SK-N-MC (cell line): ENCODE measurements around the gene SLC5A4.
"Not testable (repeated sequence)": the region's sequence is repeated elsewhere in the genome, so short reads cannot be mapped to it uniquely, and the experiment has no call there.

ENCODE experiments used
- DNase-seq: peaks from one replicate; pipeline ENCODE4 v3.0.0-alpha.2; 2011; ENCODE audit warnings: low read depth, low spot score
- H3K27ac ChIP-seq: fragments of 200-600 bp; sonication (generic); 2 replicates; pipeline ENCODE4 v1.5.1; 2016; ENCODE audit warnings: mixed run types
- H3K36me3 ChIP-seq: fragments of 200-600 bp; sonication (generic); 2 replicates; pipeline ENCODE4 v1.6.1; 2017; ENCODE audit warnings: antibody characterized with exemption, low read length, mixed read lengths; ENCODE audit not compliant: insufficient read depth
- H3K4me3 ChIP-seq: fragments of 200-600 bp; sonication (generic); 2 replicates; pipeline ENCODE4 v1.5.1; 2016
- H3K9ac ChIP-seq: fragments of 200-600 bp; sonication (generic); 2 replicates; pipeline ENCODE4 v1.8.0; 2017; ENCODE audit warnings: mixed run types, mixed read lengths; ENCODE audit not compliant: insufficient read length
- H3K9me3 ChIP-seq: fragments of 200-600 bp; sonication (generic); 2 replicates; pipeline ENCODE4 v1.6.1; 2017; ENCODE audit warnings: low read depth, mild to moderate bottlenecking, antibody characterized with exemption, low read length, moderate library complexity, mixed read lengths
- EZH2 ChIP-seq: fragments of 200-600 bp; sonication (generic); IDR thresholded peaks from one replicate; pipeline ENCODE4 v1.6.1; 2017; ENCODE audit warnings: antibody characterized with exemption
- FOXP2 ChIP-seq: optimal IDR thresholded peaks from 2 replicates; pipeline ENCODE3; 2011; ENCODE audit warnings: mild to moderate bottlenecking, moderate library complexity; ENCODE audit not compliant: insufficient read depth; ENCODE audit errors: extremely low read length, control extremely low read depth
- POLR2AphosphoS5 ChIP-seq: IDR thresholded peaks from 2 replicates; pipeline ENCODE4 v1.6.1; 2012; ENCODE audit warnings: mild to moderate bottlenecking, low read depth, low read length, borderline replicate concordance

SLC5A4 gene

DNA sequence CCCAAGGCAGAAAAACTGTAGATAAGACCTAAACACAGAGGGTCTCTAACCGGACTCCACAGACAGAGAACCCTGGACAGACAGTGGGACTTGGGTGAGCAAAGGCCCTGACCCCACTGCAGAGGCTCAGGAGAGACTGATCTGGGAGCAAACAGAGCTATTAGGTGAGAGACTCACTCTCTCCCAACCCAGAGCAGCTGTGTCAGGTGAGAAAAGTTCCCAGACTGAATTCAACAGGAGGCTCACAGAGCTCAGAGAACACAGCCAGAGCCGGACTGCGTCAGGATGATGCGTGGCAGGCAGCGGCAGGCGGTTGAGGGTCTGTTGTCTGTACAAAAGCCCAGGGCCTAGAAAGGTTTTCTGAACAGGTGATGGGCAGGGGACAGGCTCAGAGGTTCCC lies 55.8 kb downstream of the SLC5A4 start:
- H3K27ac ChIP-seq = no peak overlapping the region
- no peaks in the 10 kb centered on the region for H3K9me3 ChIP-seq
- H3K9ac ChIP-seq = no peak overlapping the region
- TF ChIP-seq EZH2 = no peak
- TF ChIP-seq POLR2AphosphoS5 = no peak
- no peak overlapping the region for H3K4me3 ChIP-seq
- DNase-seq = no peak
- H3K36me3 ChIP-seq = no peaks in the 10 kb centered on the region

DNA sequence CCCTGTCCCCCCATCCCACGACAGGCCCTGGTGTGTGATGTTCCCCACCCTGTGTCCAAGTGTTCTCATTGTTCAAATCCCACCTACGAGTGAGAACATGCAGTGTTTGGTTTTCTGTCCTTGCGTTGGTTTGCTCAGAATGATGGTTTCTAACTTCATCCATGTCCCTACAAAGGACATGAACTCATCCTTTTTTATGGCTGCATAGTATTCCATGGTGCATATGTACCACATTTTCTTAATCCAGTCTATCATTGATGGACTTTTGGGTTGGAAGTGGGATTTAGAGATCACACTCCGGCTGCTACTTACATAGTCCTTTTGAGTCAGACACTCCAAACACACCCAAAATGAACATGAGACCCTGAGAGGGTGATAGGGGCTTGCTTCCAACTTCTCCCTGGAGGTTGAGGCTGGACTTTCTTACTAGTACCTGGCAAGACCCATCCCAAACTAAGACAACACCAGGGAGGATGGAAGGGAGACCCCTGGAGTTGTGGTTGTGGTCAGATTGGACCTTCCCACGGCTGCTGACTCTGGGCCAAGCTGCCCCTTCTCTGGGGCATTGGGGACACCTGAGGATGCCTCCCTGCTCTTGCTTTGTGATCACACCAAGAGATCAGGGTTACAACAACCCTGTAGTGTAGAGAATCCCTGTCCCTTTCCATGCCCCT lies 57.5 kb downstream of the SLC5A4 start:
- not testable (repeated sequence) for H3K4me3 ChIP-seq, DNase-seq, H3K27ac ChIP-seq, H3K9me3 ChIP-seq, H3K36me3 ChIP-seq, H3K9ac ChIP-seq

DNA sequence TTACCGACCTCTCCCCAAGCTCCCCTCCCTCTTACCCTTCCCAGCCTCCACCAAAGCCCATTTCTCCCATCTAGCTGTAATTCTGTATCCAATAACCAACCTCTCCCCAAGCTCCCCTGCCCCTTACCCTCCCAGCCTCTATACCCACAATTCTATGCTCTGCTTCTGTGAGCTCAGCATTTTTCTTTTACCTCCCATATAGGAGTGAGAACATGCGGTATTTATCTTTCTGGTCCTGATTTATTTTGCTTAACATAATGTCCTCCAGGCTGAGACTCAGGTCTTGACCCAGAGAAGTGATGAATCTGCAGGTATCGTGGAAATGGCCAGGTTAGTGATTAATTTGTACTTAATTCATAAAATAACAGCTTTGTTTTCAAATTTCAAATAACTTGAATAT lies 59.2 kb downstream of the SLC5A4 start:
- H3K27ac ChIP-seq, DNase-seq, H3K9me3 ChIP-seq, H3K9ac ChIP-seq, H3K36me3 ChIP-seq, H3K4me3 ChIP-seq: not testable (repeated sequence)

DNA sequence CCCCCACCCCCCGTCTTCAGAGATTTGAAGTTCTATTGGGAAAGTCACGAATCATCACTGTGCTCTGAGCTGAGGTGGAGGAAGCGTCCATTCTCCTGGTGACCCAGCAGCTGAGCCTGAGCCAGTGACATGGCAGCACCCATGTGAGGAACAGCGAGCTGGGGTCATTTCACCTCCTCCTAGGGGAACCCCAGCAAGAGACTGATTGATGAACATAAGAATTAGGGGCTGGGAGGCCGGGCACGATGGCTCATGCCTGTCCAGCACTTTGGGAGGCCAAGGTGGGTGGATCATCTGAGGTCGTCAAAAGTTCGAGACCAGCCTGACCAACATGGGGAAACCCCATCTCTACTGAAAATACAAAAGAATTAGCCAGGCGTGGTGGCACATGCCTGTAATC lies 61.8 kb downstream of the SLC5A4 start:
- H3K4me3 ChIP-seq, H3K36me3 ChIP-seq, H3K9ac ChIP-seq, DNase-seq, H3K27ac ChIP-seq, H3K9me3 ChIP-seq: not testable (repeated sequence)

DNA sequence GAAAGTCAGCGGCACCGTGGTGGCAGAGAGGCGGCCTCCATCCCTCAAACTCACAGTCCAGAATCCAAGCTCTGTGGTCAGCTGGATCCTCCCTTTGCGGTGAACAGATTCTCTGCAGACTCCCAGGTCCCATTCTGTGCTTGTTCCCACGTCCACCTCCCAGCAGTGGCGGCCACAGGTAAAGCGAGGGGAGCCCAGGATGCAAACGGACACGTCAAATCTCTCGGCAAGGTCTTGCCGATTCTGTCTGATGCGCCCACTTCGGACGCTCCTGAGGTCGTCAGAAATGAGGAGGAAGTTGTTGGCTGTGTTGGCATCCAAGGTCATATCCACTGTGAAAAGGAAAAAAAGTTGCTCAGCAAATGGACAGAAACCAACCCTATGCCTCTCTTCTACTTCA lies 64.1 kb downstream of the SLC5A4 start:
- not testable (repeated sequence) for H3K27ac ChIP-seq, H3K4me3 ChIP-seq, H3K36me3 ChIP-seq, DNase-seq, H3K9me3 ChIP-seq, H3K9ac ChIP-seq

DNA sequence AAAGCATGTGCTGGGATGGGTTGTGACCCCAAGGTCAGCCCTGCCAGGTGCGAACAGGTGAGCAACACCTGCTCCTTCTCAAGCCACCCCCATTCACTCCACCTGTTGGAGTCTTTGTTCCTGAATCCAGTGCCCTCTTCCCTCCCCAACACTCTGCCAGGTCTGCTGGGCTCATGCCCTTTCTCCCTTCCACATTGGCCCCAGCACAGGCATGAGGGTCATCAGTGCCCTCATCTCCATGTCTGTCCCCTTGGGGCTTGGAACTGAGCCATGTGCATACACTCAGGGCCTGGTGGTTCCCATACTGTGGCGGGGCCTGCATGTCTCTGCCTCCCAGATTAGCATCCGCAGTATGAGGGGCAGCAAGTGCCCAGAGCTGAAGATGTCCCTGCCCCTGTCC lies 69.3 kb downstream of the SLC5A4 start:
- DNase-seq = no peak

DNA sequence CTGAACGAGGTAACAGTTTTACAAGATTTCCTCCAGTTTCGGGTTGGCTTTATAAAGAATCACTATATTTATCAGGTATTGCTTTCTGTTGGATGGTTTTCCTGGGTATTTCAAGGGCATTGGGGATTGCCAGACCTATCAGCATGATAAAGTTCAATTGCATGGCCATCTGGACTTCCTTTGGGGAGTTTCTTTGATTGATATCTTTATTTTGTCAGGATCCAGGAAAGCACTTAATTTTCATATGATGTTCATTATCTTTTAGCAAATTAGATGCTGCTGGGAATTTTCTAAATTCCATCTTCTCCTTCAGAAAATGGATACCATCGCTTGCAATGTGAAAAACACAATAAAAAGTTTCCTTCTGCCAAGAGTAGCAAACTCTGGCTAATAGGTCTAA lies 71.5 kb downstream of the SLC5A4 start:
- Histone ChIP-seq H3K9ac (no peak overlapping the region), H3K4me3 (no peak overlapping the region), H3K27ac (no peak overlapping the region), H3K9me3 (no peaks in the 10 kb centered on the region), H3K36me3 (no peaks in the 10 kb centered on the region)
- DNase-seq = no peak
- TF ChIP-seq POLR2AphosphoS5 (no peak), EZH2 (no peak), FOXP2 (no peak)

More for the DNA sequence above, 69.3 kb downstream of the SLC5A4 start:
- Histone ChIP-seq H3K4me3 (no peak overlapping the region), H3K27ac (no peak overlapping the region), H3K9ac (no peak overlapping the region), H3K9me3 (no peaks in the 10 kb centered on the region), H3K36me3 (no peaks in the 10 kb centered on the region)
- TF ChIP-seq POLR2AphosphoS5 (no peak), FOXP2 (no peak), EZH2 (no peak)

DNA sequence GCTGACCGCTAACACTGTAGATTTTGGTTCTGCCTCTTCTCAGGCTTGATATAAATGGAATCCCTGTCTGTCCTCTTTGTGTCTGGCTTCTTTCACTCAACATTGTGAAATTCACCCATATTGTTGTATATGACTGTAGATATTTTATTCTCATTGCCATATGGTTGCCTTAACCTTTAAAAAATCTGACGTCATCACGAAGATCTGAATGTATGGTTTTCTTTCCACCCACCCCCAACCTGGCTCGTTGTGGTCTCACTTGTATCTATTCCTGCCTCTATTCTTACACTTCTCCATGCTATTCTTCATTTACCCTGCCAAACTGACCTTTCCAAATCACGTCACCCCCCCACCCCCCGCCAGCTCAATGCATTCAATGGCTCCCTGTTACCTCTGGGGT lies 74.1 kb downstream of the SLC5A4 start:
- no peak overlapping the region for H3K9ac ChIP-seq
- H3K36me3 ChIP-seq = no peaks in the 10 kb centered on the region
- no peak for DNase-seq
- H3K4me3 ChIP-seq = no peak overlapping the region
- H3K9me3 ChIP-seq = no peaks in the 10 kb centered on the region
- H3K27ac ChIP-seq = no peak overlapping the region
- TF ChIP-seq POLR2AphosphoS5 (no peak), EZH2 (no peak), FOXP2 (no peak)

DNA sequence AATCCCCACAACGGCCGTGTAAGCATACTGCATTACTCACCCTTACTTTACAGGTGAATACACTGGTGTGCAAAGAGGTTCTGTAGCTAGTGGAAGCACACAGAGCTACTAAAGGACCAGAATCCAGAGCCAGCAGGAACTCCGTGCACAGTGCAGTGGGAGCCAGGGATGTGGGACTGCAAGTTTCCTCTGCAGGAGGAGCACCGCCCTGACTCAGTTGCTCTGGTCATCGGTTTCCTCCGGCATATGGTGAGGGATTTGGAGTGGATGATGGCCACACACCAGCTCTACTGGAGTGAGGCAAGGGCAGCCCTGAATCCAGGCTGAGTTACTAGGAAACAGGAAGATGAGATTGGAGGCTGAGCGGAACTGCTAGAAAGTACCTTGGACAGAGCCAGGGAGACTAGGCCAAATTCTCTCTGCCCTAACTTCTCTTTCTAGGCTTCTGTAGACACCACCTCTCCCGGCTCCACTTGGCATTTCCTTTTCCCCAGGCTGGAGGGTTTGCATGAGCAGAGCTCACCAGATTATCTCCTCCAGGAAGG lies 77.9 kb downstream of the SLC5A4 start:
- no peak for DNase-seq
- Histone ChIP-seq H3K9ac (no peak overlapping the region), H3K36me3 (no peaks in the 10 kb centered on the region), H3K4me3 (no peak overlapping the region), H3K27ac (no peak overlapping the region), H3K9me3 (no peaks in the 10 kb centered on the region)
- TF ChIP-seq EZH2 (no peak), FOXP2 (no peak), POLR2AphosphoS5 (no peak)
